ENCODE data around the gene RHBG.

The RHBG gene

DNA sequence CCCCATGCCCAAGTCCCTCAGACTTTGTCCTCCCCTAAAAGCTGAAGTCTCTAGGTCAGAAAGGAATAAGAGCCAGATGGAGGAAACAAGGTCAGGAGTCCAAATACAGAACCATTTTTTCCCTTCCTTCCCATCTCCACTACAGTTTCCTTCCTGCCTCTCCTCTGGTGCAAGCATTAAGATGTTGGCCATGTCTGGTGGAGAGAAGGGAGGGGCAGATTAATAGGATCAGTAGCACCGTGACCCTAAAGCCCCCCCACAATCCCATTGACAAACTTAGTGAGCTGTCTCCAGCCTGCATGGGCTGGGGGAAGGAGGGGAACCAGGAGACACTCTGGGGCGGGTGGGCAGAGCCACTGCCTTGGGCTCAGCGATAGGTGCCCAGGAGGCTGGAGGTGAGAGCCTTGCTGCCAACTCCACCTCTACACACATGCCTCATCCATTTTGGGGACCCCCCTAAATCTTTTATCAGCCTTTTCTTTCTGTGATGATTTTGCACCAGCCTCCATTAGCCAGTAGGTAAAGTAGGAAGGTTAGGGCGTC lies 59.8 kb downstream of the RHBG start:
- no peak for DNase-seq

DNA sequence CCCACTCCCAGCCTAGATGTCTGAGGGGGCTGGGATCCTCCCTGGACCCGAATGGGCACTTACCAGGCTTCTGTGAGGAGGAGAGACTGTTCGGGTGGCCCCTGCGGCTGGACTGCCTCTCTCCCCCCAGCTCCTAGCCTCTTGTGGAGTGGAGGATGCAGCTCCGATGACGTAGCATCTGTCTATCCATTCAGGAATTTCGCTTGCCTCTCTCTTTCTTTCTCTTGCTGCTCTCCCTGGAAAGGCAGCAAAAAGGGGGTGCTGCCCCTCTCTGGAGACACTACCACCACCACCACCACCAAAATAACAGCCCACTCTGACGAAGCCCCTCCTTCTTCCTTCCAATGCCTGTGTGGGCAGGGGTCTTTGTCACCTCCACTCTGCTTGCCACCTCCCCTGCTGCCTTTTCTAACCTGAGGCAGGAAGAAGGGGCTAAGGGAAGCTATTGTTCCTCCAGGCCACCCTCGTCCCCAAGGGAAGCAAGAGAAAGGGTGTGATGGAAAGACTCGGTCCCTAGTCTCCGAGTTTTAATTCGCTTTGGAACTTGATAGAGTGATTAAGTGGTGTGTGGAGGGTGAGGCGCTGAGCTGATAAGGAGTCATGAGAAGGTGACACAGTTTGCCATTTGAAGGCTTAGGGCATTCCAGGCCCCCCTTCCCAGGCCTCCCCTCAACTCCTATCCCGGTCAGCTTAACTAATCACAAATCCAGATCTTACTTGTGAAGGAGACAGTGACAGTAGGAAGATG lies 60.5 kb downstream of the RHBG start:
- DNase-seq: no peak

GRCh38 chr1:156430303-156430702 lies 61.3 kb downstream of the RHBG start:
- no peak for DNase-seq

- DNase-seq: no peak
Measured at GRCh38 chr1:156430866-156431265, 61.9 kb downstream of the RHBG start.

GRCh38 chr1:156431366-156431765 lies 62.4 kb downstream of the RHBG start:
- no peak for DNase-seq

DNA sequence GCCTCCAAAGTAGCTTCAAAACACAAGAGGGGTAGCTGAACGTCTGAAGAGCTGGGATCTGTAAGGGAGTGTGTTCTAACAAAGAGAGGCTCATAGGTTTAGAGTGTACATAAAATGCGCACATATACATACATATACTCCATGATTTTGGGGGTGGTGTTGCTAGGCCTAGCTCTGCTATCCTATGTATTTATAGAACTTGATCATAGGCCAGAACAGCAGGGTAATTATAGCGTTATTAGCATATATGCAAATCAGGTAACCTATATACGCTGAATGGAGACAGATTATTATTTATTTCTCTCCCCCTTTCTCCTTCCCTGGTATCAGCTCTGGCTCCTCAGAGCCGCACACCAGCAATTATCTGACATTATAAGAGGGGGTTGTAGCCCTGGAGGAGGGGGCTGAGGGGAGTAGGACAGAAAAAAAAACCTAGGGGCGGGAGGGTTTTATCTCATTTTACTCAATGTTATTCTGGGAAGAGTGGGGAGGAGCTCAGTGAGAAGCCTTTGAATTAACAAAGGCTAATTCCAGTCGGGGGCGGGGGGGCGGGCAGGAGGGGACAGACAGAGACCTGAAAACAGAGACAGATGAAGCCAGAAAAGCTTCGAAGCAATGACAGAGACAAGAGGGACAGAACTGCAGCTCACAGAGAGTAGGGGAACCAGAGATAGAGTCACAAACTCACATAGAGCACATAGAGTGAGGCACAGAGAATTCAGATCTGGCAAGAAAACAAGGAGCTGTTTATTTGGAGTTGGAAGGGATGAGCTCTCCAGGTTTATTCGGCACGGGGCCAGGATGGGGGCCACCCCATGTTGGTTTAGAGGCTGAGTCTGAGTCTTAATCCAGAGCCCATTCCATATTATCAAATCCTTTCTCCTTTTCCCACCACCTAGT lies 63.0 kb downstream of the RHBG start:
- DNase-seq: no peak

- DNase-seq: no peak
Measured at GRCh38 chr1:156432669-156433018, 63.6 kb downstream of the RHBG start.

DNA sequence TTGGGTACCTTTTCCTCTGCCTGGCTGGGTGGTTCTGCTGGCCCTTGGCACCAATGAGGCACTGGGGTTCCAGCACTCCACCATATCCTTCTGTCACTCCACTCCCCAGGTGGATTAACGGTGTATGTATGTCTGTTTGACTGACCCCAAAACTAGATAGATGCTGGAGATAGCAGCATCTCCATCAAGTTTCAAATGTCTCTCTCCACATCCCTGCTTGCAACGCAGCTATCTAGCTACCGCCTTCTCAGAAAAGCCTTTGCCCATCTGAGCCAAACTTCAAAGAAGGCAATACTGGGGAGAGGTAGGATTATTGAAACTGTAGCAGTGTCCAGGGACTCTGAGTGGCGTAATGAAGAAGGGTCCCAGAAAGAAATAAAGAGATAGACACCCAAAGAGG lies 64.0 kb downstream of the RHBG start:
- no peak for DNase-seq

- no peak for DNase-seq
Measured at GRCh38 chr1:156433602-156434001, 64.6 kb downstream of the RHBG start.

Measured in NCI-H345 (cell line).